ENCODE data around the gene RMI2. TPM values are rescaled to one million over a fixed set of nuclear protein-coding genes. Genes with fewer than 3 reads are reported as not detected.

The RMI2 gene
- total RNA-seq, 1 donor from 2014 or later, result 41.0 TPM

DNA sequence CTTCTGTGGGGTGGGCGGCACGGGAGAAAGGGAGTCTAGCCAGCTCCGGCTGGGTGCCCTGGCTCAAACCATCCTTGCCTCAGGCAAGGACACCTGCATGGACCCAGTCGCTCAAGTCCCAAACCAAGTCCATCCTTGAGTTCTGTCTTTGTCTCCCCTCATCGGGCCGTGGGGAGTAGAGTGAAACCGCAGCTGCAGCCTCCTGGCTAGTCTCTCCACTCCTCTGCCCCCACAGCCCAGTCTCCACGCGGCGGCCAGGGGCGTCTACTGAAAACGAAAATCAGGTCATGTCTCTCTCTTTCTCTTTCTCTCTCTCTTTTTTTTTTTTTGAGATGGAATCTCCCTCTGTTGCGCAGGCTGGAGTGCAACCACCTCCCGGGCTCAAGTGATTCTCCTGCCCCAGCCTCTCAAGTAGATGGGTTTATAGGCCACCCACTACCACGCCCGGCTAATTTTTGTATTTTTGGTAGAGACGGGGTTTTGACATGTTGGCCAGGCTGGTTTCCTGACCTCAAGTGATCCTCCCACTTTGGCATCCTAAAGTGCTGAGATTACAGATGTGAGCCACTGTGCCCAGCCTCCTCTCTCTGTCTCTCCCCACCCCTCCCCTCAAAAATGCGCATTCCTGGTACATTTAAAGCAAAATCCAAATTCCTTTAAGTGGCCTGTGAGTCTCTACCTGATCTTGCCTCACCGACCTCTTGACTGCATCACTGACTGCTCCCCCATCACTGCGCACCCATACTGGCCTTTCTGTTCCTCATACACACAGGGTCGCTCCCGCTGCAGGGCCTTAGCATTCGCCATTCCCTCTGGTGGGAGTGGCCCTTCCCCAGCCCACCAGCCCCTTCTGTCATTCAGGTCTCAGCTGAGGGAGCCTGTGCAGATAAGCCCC, 17.7 kb upstream of the RMI2 start:
- intact Hi-C loops (cut with micrococcal nuclease), result loop anchor here (1.0 kb wide), 3 partner anchors 16 to 30 kb away; partner anchors contain the start of gene RMI2

DNA sequence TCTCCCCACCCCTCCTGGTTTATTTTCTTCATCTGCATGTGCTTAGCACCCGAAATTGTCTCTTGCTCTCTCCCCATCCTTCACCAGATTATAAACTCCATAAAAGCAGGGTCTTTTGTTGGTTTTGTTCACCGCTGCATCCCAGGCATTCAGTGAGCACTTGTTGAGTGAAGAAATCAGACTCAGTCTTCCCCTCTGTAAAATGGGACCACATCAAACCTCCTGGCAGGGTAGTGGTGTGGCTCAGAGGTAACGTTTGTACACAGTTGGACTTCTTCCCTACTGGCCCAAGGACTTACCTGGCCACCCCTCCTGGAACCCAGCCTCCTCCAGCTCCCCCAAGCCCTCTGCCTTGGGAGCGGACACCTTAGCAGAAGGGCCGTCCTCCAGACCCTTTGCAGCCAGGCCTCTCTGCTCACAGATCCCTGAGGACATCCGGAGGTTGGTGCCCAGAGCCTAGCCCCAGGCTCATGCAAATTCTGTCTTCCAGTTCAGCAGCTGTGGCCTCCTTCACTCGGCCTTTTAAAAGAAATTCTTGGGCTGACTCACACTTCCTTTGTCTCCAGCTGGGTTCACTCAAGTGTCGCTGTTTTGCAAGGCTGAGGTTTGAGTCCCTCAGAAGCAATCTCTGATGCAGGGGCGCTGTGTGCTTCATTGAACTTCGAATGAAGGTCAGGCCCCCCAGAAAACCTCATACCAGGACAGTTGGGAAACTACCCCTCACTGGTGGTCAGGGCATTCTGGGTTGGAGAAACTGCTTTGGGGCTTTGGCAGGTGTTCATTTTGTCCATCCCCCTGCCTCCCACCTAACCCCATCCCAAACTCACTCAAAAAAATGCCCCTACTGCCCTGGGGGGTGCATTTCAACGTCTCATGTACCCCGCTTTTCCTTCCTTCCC, 16.8 kb upstream of the RMI2 start:
- intact Hi-C loops (cut with micrococcal nuclease), result loop anchor here (1.0 kb wide), 4 partner anchors 17 to 31 kb away; partner anchors contain the start of gene RMI2

DNA sequence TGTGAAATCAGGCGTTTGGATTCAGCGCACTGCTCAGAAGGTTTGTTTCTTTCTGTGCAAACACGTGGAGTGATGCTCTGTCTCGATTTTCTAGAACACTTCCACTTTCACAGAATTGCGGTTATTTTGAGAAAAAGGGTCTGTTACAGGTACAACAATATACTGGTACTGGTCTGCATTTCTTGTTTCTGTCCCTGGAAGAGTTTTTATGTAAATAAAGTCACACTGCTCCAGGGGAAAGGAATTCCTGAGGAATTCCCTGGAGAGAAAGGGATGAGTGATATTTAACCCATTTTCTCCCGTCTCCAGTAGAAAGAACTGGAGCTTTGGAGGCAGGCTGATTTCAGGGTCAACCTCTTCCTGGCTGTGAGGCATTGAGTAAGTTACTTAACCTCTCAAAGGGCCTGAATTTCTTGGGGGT, 16.2 kb upstream of the RMI2 start:
- intact Hi-C loops (cut with micrococcal nuclease), result loop anchor here (1.0 kb wide), 1 partner anchor 25 kb away; no protein-coding TSS in a partner anchor

DNA sequence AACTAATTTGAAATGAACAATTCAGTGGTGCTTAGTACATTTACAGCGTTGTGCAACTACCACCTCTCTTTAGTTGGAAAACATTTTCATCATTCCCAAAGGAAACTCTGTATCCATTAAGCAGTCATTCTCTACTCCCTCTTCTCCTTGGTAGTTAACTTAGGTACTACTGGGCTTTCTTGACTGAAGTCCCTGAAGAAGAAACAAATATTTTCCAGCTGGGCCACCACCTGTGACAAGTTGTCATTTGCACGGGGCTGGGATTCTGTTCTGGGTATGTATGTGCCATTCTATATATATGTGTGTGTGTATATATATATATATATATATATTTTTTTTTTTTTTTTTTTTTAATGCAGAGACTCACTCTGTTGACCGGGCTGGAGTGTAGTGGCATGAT, 15.4 kb upstream of the RMI2 start:
- intact Hi-C loops (cut with micrococcal nuclease), result loop anchor here (1.0 kb wide), 1 partner anchor 24 kb away; no protein-coding TSS in a partner anchor

DNA sequence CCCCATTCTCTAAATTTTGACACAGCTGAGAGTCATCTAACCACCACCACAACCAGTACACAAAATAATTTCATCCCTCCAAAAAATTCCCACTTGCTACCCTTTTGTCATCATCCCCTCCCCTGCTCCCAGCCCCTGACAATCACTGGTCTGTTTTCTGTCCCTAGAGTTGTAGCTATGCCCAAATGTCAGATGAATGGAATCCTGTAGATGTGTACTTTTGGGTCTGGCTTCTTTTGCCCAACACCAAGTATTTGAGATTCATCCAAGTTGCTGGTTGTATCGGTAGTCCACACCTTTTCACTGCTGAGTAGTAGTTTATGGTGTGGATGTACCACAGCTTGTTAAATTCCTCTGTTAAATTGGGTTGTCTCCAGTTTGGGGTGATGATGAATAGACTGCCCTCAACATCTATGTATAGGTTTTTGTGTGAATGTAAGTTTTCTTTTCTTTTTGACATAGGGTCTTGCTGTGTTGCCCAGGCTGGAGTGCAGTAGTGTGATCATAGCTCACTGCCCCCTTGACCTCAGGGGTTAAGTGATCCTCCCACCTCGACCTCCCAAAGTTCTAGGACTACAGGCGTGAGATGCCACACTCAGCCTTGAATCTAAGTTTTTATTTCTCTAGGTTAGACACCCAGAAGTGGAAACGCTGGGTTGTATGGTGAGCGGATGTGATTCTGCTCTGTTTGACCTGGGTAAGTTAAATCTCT, 14.6 kb upstream of the RMI2 start:
- intact Hi-C loops (cut with micrococcal nuclease), result no loop called here

DNA sequence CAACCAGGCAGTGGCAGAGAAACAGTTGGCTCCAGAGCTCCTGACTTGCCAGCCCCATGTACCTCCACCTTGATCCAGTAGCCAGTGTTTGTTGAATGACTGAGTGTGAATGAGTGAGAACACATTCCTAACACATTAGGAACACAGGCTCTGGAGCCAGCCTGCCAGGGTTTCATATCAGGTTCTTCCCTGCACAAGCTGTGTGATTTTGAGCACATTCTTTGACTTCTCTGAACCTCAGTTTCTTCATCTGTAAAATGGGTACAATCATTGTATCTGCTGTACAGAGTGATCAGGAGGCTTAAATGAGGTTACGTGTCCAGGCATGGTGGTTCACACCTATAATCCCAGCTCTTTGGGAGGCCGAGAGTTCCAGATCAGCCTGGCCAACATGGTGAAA, 13.3 kb upstream of the RMI2 start:
- intact Hi-C loops (cut with micrococcal nuclease), result no loop called here

DNA sequence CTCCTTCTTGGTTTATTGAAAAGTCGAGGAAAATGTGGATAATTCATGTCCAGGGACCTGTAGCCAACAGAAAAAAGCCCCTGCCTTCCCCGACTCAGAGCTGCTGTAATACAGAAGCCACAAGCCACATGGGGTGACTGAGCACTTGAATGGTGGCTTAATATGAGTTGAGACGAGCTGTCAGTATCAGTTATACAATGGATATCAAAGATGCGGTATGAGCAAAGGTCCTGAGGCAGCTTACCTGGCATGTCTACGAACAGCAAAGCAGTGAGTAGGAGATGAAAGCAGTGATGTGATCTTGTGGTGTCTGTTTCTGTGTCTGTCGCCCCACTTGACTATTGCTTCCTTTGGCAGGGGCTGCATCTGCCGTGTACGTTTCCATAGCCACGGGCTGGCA, 12.2 kb upstream of the RMI2 start:
- intact Hi-C loops (cut with micrococcal nuclease), result no loop called here

DNA sequence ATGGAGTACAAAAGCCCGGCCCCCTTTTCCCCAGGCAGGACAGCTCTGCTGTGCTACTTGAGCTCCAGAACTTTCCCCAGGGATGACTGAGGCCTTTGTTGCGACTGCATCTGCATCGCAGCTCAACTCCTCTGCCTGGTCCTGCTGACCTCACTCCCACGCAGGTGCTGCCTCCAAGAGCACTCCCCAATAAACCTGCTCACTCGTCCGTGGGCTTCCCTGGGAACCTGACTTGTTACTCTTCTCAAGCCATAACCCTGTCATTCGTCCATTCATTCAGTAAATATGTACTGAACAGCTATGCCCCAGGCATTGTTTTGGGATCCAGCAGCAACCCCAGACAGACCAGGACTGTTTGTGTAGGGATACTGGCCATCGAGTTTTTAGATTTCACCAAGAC, 11.6 kb upstream of the RMI2 start:
- intact Hi-C loops (cut with micrococcal nuclease), result no loop called here

DNA sequence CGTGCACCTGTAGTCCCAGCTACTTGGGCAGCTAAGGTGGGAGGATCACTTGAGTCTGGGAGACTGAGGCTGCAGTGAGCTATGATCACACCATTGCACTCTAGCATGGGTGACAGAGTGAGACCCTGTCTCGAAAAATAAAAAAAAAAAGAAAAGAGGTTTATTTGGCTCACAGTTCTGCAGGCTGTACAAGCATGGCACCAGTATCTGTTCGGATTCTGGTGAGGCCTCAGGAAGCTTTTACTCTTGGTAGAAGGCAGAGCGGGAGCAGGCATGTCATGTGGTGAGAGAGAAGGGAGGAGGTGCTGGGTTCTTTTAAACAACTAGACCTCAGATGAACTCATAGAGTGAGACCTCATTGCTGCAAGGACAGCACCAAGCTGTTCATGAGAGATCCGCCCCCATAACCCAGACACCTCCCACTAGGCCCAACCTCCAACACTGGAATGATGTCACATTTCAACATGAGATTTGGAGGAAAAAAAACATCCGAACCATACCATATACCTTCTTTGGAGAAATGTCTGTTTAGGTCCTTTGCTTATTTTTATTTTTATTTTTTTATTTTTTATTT, 10.3 kb upstream of the RMI2 start:
- intact Hi-C loops (cut with micrococcal nuclease), result no loop called here

DNA sequence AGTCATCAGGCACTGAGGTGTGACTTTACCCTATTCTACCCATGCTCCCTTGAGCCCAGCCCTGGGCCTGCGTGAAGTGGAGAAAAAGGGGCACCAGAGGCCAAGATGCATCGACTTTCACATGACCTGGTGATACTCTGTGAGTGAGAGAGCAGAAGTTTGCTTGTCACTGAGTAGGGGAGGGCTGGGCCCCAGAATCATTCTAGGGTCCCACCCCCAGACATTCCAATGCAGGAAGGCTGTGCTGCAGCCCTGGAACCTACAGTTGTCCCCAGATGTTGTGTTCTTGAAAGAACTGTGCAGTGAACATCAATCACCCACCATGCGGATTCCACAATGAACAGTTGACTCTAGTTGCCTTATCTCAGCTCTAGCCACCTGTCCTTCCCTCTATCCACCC, 6.2 kb upstream of the RMI2 start:
- intact Hi-C loops (cut with micrococcal nuclease), result no loop called here

DNA sequence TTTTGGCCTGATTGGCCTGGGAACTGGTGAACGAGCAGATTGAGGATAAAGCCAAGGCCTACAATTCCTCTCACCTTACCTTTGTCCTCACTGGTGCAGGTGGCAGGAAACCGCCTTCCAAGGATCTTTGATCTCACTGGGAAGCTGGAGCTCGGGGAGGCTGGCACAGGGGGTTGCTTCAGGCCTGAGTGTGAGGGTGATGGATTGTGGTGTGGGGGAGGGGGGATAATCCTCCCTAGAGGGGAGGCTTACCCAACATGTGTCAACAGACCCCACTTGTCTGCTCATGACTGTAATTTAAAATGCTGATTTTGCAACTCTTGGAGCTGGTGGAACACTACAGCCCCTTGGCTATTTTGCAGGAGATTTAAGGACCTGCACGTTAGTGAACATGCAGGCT, 4.5 kb upstream of the RMI2 start:
- intact Hi-C loops (cut with micrococcal nuclease), result no loop called here

DNA sequence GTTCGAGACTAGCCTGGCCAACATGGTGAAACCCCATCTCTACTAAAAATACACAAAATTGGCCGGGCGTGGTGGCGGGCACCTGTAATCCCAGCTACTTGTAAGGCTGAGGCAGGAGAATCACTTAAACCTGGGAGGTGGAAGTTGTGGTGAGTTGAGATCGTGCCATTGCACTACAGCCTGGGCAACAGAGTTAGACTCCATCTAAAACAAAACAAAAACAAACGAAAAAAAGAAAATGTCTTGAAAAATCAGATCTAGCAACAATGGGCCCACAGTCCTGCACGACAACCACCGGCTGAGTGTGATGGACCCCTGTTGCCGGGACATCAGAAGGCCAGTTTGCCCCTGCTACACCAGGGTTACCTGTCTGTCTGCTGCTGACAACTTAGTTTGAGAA, 3.9 kb upstream of the RMI2 start:
- intact Hi-C loops (cut with micrococcal nuclease), result no loop called here

DNA sequence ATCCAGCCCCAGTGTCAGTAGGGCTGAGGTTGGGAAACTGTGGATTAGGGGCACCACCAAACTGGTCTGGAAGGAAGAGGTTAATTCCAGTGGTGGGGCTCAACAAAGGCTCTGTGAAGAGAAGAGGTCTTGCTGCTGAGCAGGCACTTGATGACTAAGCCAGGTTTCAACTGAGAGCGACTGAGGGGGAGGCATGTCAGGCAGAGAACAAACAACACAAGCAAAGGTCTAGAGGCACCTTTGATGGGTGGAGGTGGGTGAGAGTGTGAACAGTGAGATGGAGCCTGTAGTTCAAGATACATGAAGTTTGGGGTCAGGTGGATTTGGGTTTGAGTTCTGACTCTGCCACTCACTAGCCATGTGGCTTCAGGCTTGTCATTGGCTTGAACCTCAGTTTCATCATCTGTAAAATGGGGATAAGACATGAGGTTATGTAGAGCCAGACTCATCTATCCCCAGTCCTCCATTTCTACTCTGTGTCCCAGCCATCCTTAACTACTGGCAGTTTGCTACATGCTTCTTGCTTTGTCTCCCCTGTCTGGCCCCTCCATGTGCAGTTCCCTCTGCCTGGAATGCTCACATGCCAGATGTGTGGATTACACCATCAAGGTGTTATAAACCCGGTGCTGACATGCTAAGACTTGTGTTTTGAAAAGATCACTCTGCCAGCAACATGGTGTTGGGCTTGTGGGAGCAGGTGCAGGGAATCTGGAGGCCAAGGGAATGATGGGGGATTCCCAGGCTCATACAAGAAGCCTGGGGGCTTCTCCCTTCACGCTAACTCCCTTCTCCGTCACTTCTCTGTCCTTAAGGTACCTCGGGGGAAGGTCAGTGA, 3.0 kb upstream of the RMI2 start:
- intact Hi-C loops (cut with micrococcal nuclease), result no loop called here

DNA sequence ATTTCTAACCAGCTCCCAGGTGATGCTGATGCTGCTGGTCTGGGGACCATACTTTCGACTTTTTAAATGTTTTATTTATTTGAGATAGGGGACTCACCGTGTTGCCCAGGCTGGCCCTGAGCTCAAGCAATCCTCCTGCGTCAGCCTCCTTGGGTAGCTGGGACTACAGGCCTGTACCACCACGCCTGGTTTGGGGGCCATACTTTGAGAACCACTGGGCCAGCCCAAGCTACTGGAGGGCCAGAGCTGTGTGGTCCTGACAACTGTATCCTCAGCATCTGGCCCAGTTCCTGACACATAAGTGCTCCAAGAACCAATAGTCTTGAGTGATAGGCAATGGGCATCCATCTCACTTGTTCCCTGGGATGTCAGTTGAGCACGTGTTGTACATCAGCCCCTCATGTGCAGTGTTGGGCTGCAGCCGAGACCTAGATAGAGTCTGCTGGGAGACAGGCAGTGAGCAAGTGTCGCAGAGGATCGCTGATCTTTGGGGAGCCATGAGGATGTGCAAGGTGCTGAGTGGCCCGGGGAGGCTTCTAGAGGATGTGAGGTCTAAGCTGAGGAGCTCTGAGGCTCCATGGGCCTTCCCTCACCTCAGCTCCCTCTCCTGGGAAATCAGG, 1.6 kb downstream of the RMI2 start:
- intact Hi-C loops (cut with micrococcal nuclease), result no loop called here

DNA sequence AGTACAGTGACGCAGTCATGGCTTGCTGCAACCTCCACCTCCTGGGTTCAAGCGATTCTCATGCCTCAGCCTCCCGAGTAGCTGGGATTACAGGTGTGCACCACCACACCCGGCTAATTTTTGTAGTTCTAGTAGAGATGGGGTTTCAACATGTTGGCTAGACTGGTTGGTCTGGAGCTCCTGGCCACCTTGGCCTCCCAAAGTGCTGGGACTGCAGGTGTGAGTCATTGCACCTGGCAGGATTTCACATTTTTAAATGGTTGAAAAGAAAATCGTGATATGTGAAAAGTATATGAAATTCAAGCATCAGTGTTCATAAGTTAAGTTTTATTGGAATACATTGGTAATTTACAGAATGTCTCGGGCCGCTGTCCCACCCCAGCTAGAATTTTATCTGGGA, 2.6 kb downstream of the RMI2 start:
- intact Hi-C loops (cut with micrococcal nuclease), result no loop called here

DNA sequence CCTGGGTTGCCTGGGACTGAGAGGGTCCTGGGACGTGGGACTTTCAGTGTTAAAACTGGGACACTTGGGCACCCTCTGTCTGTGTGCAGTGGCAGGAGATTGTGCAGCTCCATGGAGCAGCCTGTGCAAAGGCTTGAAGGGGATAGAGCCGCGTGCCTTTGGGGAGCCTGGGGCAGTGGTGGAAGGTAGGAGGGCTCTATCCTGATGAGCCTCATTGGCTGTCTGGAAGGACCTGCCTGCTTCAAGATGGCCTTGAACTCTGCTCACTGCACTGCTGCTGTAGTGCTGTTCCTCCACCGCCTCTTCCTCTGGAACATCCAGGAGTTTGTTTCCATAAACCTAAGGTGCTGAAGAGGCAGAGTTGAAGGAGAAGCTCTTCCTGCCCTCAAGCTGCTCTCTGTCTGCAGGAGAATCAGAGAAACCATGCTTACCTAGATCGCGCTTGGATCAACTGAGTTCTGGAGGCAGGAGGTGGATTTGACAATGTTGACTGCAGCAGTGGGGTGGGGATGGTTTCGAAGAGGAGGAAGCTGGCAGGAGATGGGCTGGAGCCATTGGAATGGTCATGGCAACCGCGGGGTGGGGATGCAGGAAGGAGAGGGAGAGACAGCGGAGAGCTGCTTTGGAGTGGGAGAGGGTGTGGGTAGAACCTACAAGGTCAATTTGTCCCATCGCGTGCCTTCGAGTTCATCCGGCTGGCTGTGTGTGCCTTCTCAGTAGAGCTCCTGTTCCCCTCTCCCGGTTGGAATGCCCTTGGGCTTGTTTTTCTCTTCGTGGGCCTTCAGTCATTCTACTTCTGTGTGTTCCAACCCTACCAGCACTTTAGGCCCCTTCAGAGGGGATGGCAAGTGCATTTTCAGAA, 3.7 kb downstream of the RMI2 start:
- intact Hi-C loops (cut with micrococcal nuclease), result no loop called here

DNA sequence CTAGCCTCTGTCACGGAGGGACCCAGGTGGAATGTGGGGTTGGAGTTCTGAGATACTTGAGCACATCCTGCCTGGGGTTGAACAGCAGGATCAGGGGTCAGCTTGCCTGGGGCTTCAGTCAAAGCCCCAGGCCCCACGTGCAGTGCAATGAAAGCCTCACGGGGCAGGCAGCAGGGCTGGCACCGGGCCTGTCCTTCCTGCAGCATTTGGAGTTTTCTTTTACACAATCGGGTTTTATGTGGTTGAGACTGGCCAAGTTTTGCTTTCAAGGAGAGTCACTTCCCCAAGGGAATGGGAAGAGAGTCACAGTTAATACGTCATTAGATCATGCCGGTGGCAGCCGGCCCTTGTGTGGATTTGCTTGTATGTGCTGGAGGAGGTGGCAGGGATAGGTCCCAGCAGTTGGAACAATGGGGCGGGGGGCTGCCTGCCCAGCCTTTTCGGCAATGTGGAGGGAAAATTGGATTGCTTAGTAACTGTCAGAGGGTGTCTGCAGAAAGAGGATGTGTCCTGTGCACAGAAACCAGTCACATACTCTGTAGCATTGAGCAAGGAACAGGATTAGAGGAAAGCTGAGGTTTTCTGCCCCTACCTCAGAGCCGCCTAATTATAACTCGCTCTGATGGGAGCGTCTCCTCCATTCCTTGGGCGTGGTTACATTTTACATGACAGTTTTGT, 4.5 kb downstream of the RMI2 start:
- intact Hi-C loops (cut with micrococcal nuclease), result no loop called here

DNA sequence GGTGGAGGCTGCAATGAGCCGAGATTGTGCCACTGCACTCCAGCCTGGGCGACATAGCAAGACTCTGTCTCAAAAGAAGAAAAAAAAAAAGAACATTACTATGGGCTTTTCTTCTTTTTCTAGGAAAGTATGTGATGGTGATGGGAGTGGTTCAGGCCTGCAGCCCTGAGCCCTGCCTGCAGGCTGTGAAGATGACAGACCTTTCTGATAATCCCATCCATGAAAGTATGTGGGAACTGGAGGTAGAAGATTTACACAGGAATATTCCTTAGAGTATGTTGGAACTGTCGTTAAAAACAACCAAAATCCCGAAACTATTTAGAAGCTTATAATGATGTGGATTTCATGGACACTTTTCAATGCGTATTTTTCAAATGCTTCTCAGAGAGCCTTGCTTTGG, 5.3 kb downstream of the RMI2 start:
- intact Hi-C loops (cut with micrococcal nuclease), result no loop called here
